Head of caudate nucleus (tissue), 42 donors: ENCODE measurements around the gene ABHD14A.
"Not testable (repeated sequence)": the region's sequence is repeated elsewhere in the genome, so short reads cannot be mapped to it uniquely, and the experiment has no call there.

ENCODE experiments used
- DNase-seq, 42 donors: peaks; one replicate each; pipeline versions ENCODE4 v3.0.0 to v3.0.0-alpha.2; 2020 to 2021; ENCODE audit warnings: mixed read lengths in 7 of 42
- intact Hi-C: fragments of 100-400 bp; cut with DNase I; formaldehyde crosslinking; loops from one replicate; pipeline ENCODE4 v1.15.0; 2022

ABHD14A gene

DNA sequence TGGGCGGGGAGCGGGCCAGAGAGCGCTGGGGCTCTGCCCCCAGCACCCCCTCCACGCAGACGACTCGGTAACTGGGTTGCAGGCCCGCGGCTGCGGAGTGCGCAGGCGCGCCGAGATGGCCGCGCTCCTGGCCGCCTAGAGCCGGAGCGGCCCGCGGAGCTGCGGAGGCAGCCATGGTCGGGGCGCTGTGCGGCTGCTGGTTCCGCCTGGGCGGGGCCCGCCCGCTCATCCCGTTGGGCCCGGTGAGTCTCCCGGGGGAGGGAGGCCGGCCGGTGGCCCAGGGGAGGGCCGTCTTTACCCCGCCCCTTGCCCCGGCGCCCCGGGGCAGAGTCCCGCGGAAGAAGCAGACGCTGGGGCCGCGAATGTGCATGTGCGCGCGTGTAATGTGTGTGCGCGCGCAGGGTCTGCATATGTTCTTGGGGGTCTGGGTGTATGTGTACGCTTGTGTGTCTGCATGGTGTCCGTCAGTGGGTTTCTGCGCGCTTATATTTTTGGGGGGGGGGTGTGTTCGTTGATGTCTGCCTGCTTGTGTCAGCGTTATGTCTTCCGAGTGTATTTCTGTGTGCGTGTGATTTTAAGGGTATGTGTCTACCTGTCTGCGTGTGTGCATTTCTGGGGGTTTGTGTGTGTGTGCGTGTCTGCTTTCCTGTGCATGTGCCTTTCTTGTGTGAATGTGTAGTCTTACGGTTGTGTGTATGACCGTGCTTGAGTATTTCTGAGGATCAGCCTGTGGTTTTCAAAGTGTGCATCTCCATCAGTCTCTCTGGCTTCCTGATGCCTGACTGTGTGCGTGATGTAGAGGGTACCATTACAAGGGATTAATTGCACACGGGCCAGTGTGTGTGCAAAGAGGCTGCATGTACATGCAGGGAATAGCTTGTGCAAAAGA lies at the start of gene ABHD14A:
Gene ABHD14A, plus strand, starts transcription at position 102 of the 889 bp plus-strand sequence. Its CDS starts 72 bp downstream, at position 174.
- peak in 40 of 42 donors; percentile 63 to 87 (median 76) for DNase-seq
- intact Hi-C loops: loop anchor here (2.0 kb wide), 1 partner anchor 32 kb away; the partner anchor contains the start of gene PARP3

DNA sequence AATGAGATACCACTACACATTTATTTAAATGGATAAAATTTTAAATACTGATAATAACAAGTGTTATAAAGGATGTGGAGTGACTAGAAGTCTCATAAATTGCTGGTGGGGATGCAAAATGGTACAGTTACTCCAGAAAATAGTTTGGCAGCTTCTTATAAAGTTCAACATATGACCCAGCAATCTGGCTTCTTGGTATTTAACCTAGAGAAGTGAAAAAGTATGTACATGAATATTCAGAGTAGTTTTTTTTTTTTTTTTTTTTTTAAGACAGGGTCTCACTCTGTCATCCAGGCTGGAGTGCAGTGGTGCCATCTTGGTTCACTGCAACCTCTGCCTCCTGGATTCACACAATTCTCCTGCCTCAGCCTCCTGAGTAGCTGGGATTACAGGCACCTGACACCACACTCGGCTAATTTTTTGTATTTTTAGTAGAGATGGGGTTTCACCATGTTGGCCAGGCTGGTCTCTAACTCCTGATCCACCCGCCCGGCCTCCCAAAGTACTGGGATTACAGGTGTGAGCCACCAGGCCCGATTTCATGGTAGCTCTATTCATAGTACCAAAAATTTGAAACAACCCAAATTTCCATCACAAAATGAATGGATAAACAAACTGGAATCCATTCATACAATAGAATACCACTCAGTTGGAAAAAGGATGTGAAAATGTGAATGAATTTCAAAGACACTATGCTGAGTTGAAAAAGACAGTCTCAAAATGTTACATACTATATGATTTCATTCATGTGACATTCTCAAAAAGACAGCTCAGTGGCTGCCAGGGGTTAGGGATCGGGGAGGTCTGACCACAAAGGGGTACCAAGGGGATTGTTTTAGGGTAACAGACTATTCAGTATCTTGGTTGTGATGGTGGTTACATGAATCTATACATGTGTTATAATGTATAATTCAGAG lies 47.5 kb upstream of the ABHD14A start:
- intact Hi-C loops: no loop called here
- peak in 3 of 42 donors; percentile 2 to 26 (median 3) for DNase-seq

DNA sequence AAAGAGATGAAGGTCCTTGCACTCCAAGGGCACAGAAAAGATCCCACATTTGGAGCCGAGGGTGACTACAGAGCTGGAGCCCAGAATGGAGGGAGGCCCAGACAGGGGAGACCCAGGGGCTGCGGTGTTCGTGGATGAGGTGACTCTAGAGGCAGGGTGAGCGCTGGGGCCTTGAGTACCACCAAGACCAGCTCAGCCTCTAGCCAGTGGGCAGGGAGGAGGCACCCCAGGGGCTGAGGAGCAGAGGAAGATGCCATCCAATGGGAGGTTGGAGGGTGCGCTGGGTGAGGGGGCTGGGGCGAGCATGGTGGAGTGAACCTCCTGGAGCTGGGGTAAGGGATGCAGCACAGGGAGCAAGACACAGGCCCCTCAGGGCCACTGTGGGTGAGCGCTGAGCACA lies 46.4 kb upstream of the ABHD14A start:
- peak in 3 of 42 donors; percentile 7 to 20 (median 16) for DNase-seq
- intact Hi-C loops: no loop called here

DNA sequence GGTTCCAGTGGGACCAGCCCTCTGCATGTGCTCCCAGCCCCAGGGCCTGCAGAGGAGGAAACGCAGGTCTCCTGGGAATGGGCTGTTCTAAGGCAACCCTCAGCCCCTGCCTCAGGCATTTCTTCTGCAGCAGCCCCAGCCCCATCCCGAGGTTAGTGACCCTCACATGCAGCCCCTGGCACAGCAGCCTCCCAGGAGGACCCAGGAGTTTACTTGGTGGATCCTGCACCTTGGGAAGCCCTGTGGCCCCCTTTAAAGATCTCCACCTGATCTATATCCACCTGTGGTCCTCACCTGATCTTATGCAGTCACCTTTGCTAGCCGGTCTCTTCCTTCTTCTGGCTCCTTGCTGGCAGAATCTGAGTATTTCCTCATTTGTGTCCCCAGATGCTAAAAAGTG lies 45.9 kb upstream of the ABHD14A start:
- peak in 3 of 42 donors; percentile 1 to 12 (median 3) for DNase-seq
- intact Hi-C loops: not testable (repeated sequence)

DNA sequence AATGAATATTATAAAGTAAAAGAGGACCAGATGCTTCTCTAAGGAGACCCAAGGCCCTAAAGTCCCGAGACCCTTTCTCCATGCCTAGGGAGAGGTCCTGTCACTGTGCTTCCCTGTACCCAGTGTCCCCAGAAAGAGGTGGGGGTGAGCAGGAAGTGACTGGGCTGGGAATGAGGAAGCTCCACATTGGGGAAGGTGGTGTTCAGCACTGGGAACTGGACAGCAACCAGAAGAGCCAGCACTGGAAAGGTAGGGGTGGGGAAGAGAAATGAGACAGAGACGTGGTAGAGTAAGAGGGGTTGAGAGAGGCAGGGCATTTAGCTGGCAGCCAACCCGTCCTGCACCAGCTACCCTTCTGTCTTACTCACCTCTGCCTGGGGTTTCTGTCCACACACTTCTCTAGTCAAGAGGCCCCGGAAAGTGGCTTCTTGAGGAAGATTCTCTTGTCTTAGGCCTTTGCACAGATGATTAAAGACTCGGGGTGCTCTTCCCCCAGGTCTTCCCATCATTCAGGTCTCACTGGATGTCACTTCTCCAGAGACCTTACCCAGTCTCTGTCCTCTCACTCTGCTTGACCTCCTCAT lies 45.4 kb upstream of the ABHD14A start:
- intact Hi-C loops: no loop called here
- DNase-seq: peak in 3 of 42 donors; percentile 3 to 23 (median 21)

DNA sequence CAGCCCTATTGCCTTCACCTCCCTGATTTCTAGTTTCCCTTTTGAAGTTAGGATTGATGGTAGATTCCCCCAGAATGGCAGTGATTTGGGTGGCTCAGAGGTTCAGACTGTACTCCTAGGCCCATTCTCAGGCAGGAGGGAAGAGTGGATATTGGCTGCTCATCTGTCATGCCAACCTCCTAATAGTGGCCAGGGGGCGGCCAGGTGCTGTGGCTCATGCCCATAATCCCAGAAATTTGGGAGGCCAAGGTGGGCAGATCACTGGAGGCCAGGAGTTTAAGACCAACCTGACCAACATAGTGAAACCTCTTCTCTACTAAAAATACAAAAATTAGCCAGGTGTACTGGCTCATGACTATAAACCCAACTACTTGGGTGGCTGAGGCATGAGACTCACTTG lies 44.4 kb upstream of the ABHD14A start:
- intact Hi-C loops: no loop called here
- DNase-seq: peak in 2 of 42 donors; percentile 5 to 6

DNA sequence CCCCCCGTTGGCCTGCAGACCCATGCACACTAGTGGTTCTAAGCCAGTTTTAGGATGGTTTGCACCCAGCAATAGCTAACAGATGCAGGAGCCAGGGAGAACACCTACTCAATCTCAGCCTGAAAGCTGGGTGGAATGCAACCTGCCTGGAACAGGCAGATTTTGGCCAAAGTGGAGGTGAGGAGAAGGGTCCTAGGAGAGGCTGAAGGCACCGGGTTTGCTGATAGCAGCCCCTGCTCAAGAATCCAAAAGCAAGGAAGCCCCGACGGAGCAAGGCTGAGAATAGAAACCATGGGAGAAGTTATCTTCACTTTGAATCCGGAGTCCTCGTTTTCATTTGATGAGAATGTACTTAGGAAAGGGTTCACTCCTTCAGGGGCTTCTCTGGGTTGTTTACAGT lies 43.1 kb upstream of the ABHD14A start:
- intact Hi-C loops: no loop called here
- peak in 3 of 42 donors; percentile 7 to 26 (median 19) for DNase-seq

DNA sequence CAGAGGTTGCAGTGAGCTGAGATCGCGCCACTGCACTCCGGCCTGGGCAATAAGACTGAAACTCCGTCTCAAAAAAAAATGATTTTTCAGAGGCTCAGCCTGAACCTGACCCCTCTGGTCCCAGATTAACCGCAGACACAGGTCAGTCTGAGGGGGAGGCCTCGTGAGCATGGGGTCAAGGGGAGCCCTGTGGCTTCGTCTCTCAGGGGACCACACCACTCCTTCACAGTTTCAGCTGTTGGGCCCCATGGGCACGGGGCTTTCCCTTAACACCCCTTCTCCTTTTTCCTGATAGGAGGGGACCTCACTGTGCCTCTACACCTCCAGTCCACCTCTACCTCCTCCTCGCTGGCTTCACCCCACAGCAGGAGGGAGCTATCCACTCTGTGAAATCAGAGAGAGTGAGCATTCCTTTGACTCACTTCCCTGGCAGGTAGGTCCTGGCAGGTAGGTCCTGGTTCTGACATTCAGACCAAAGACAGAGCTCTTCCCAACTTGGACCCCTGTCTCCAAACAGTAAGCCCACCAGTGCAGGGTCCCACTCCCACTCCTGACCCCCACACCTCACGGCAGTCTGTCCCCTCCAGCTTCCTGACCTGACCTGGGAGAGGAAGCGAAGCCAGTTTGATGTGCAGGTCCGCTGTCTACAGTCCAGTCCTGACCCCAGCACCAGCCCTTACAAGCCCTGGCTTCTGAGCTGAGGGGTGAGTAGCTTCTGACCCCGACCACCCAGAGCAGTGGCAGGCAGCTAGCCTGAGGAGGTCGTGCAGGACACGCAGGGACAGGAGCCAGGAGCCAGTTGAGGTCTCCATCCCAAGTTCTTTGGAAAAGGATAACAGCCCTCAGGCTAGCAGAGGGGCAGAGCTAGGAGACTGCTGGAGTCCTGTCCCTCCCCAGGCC lies 42.1 kb upstream of the ABHD14A start:
- intact Hi-C loops: no loop called here
- DNase-seq: peak in 7 of 42 donors; percentile 5 to 32 (median 10)

DNA sequence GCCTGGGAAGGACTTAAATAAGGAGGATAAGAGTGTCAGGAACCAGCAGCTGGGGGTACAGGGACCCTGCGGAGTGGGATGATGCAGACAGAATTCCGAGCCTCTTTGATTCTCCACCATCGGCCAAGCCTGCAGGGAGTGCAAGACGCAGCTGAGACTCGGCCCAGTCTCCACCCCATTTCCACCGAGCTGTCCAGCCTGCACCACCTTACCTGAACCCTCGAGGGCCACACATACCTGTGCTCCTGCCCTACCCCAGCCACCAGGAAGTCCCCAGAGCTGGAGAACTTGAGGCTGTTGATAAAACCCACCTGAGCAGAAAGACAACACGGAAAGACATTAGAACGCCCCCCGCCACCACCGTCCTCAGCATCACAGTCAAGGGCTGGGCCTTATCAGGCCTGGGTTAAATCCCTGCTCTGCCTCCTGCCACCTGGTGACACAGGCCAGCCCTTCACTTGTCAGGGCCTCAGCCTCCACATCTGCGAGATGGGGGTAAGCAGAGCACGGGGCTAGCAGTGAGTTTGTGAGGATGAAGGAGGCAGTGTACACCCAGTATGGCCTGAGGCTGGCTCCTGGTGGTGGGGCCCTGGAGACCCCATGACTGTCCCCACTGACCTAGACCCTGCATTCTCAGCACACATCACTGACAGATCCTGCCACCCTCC lies 41.3 kb upstream of the ABHD14A start:
- DNase-seq: peak in 8 of 42 donors; percentile 5 to 30 (median 14)
- intact Hi-C loops: no loop called here

DNA sequence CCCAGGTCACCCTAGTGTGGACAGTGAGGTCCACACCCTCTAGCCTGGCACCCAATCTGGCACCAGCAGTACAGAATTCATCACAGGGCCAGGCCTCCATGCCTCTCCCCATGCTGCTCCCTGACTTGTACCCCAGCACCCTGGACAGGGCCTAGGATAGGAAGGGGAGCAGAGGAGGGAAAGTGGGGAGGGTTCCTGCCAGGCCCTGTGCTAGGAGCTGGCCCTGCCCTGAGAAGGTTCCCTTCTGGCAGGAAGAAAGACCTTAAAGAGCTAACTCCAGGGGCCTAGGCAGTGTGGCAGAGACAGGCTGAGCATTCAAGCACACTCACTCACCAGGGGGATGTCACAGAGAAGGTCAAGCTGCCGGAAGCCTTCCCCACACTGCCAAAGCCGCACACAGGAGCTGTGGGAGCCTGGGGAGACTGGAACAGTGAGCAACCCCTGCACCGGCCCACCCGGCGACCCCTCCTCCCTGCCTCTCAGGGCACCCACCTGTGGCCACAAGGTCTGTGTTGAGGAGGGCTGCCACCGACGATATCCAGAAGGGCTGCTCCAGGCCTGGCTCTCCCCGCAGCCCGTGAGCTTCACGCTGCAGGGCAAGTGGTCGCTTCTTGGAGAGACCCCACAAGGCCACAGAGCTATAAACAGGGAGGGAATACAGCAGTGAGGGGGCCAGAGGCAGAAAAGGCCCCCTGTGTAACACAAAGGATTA lies 40.6 kb upstream of the ABHD14A start:
- intact Hi-C loops: no loop called here
- peak in 8 of 42 donors; percentile 2 to 35 (median 9) for DNase-seq

DNA sequence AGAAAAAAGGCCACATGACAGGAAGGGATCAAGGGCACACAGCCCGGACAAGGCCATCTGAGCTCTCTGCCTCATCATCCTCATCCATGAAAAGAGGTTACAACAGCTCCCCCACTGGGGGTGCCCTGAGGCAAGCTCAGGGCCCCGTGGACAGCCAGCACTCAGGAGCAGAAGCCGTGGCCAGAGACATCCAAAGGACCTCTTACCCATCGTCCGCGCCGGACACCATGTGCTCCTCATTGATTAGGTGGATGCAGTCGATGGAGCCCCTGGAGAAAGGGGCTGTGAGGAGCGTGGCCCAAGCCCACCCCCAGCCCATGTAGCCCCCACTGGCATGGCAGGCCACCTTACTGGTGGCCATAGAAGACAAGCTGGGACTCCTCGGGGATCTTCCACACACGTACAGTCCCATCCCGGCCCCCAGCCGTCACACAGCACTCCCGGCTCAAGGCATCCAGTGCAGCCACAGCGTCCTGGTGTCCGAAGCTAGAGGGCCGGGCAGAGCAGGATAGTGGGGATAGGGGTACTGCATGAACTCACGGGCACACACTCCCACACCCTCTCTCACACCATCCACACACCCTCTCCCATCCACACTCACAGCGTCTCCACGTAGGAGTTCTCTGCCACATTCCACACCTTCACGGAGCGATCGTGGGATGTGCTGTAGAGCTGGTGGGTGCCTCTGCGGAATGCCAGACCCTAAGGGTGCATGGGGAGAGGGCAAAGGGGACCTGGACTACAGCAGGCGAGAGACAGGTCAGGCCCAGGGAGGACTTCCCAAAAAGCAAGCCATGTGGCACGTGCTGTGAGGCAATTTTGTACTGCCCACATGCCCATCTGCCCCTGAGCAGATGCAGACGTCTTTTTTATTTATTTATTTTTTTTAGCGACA lies 39.6 kb upstream of the ABHD14A start:
- peak in 9 of 42 donors; percentile 3 to 37 (median 23) for DNase-seq
- intact Hi-C loops: no loop called here

DNA sequence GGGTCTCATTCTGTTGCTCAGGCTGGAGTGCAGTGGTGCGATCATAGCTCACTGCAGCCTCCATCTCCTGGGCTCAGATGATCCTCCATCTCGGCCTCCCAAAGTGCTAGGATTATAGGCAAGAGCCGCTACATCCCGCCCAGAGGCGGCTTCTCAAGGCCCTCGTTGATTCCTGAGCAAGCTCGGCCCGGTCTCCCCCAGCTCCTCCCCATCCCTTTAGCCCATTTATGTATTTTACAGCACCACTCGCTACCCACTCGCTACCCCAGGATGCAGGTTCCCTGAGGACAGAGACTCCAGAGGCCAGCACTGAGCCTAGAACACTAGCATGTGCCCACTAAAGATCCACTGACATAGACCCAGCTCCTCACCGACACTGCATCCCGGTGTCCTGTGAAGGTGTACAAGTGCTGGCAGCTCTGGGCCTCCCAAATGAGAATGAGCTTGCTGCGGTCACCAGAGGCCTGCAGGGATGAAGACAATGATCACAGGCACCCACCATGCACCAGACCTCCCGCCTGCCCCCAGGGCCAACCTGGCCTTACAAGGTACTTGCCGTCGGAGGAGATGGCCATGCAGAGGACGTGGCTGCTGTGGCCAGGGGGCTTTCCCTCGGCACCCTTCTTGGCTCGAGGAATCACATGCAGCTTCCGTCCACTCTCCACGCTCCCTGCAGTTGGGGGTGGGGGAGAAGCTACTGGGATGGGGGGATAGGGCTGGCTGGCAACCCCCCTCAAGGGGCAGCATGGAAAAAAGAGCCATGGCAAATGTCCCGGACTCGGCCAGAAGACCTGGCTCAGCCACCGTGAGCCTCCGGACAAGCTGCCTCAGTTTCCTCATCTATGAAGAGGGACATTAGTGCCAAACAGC lies 38.7 kb upstream of the ABHD14A start:
- peak in 8 of 42 donors; percentile 3 to 36 (median 10) for DNase-seq
- intact Hi-C loops: no loop called here

DNA sequence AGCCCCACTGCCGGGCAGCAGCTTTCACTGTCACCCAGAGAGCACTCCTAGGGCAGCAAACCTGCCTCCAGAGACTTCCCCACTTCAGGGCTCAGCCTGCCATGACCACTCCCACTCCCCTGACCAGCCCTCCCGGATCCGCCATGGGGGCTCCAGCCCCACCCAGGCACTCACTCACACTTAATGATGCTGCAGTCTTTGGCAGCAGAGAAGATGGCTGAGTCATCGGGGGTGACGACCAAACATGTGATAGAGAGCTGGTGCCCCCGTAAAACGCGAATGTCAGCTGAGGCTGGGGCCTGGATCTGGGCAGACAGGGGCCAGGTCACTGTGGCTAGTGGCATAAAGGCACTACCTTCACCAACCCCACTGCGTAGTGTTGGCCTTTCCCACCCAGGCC lies 37.9 kb upstream of the ABHD14A start:
- intact Hi-C loops: no loop called here
- peak in 4 of 42 donors; percentile 8 to 32 (median 12) for DNase-seq

DNA sequence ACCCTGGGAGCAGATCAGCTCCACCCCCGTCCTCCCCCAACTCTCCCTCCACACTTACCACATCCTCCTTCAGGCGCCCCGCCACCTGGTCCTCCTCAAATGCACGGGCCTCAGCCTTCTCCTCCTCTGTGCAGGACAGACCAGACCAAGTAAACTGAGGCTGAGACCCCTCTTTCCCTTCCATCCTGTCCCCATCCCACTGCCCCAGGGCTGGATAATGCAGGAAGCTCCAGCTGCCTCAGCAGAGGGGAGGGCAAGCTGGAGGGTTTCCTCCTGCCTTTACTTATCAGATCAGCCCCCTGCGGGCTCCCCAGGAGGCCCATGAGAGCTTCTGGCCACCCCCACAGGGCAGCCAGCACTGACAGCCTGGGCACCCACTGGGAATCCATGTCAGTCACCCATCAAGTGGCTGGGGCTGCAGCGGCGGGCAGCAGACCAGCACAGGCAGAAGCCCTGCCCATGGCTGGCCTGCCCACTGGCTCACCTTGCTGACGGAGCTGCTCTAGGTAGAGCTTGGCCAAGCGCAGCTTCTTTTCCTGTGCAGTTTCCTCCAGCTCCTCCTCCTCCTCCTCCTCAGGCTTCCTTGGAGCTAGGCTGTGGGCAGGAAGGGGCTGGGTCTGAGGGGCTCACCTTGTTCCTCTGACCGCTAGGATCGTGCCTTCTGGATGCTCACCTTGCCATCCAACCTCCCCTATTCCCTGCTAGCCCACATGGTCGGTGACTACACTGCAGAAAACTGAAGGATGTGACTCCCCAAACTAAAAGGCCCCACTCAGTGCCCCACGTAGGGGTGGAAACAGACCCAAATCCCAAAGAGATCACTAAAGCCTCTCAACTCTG lies 37.0 kb upstream of the ABHD14A start:
- intact Hi-C loops: no loop called here
- peak in 7 of 42 donors; percentile 5 to 32 (median 14) for DNase-seq
